Adrenal gland (tissue), 12 donors: ENCODE measurements around the gene FABP1. TPM values are rescaled to one million over a fixed set of nuclear protein-coding genes. Genes with fewer than 3 reads are reported as not detected.

ENCODE experiments used
- DNase-seq, 7 donors: peaks; one replicate each; pipeline ENCODE4 v3.0.0-alpha.2; 2019 to 2020
- H3K27ac ChIP-seq, 5 donors: fragments of 200-600 bp; sonication (generic) in 4 of 5; 1 replicate in 3 of 5; 2 replicates in 2 of 5; pipeline versions ENCODE4 v1.5.1 to v1.8.0; 2016 to 2020; ENCODE audit warnings: mild to moderate bottlenecking in 1 of 5
- H3K27me3 ChIP-seq: fragments of 200-600 bp; 2 replicates; pipeline ENCODE4 v1.8.0; 2021
- H3K36me3 ChIP-seq, 2 donors: fragments of 200-600 bp; replicated peaks in 1 of 2; 1 replicate in 1 of 2; 2 replicates in 1 of 2; pipeline versions ENCODE4 v1.5.1 to v1.8.0; 2018 to 2022
- H3K4me1 ChIP-seq, 2 donors: fragments of 200-600 bp; replicated peaks in 1 of 2; 1 replicate in 1 of 2; 2 replicates in 1 of 2; pipeline versions ENCODE4 v1.5.1 to v1.8.0; 2018 to 2021
- H3K4me3 ChIP-seq, 4 donors: fragments of 200-600 bp; sonication (generic) in 3 of 4; one replicate each; pipeline ENCODE4 v1.5.1; 2016 to 2018
- H3K9me3 ChIP-seq, 3 donors: fragments of 200-600 bp; sonication (generic) in 1 of 3; replicated peaks in 1 of 3; 1 replicate in 2 of 3; 2 replicates in 1 of 3; pipeline versions ENCODE4 v1.5.1 to v1.8.0; 2016 to 2021
- CTCF ChIP-seq, 6 experiments: fragments of 450-650 bp in 4 of 6; fragments of 200-600 bp in 2 of 6; sonication (generic) in 1 of 6; IDR thresholded peaks; 1 replicate in 5 of 6; 2 replicates in 1 of 6; pipeline versions ENCODE4 v1.5.1 to v1.8.0; 2016 to 2021; ENCODE audit warnings: antibody characterized with exemption in 6 of 6, mild to moderate bottlenecking in 2 of 6, moderate library complexity in 1 of 6
- POLR2A ChIP-seq, 2 donors: fragments of 450-650 bp; IDR thresholded peaks; one replicate each; pipeline ENCODE4 v1.6.1; 2017; ENCODE audit warnings: antibody characterized with exemption in 2 of 2, mild to moderate bottlenecking in 2 of 2, moderate library complexity in 1 of 2
- WGBS, 4 donors: extraction: QIAGEN DNeasy Blood & Tissue Kit in 2 of 4; methylation state at CpG; one replicate each; pipeline versions ENCODE4 v1.1.5 to v1.1.7; 2013 to 2017; 5-methylcytosine and 5-hydroxymethylcytosine counted together
- intact Hi-C, 2 donors: fragments of 100-400 bp; cut with DNase I; formaldehyde crosslinking; loops; one replicate each; pipeline versions ENCODE4 v1.14.1 to v1.15.0; 2022 to 2023
- polyA plus RNA-seq, 3 donors: library from polyadenylated mRNA; stranded (reverse); fragments of 200-250 nt in 2 of 3; fragments of 350-450 nt in 1 of 3; fragmentation: Illumina TruSeq in 1 of 3; extraction: RNeasy Lipid Tissue Mini Kit (QIAGEN cat#74804) in 1 of 3; gene quantifications; one replicate each; pipeline ENCODE4 v1.2.3, GENCODE V29; 2013 to 2014
- total RNA-seq, 9 donors: library from RNA; depleted of rRNA in 4 of 9; stranded (reverse); fragments of >200 nt in 4 of 9; fragments of 120-200 nt in 1 of 9; fragmentation: NEBNext Ultra II Directional in 1 of 9; extraction: Animal tissue kit (Norgen Biotek cat#: 25700) in 1 of 9; gene quantifications; one replicate each; pipeline versions ENCODE4 v1.1.0 to v1.2.4, GENCODE V29; 2013 to 2023
- donor health status: healthy with polysubstance abuse.
- donor health status: Bipolar disorder and iron deficiency.
- donor health status: DM: yes; HTN: yes; CAD: no.
- donor health status: DM: no; HTN: no; CAD: no.
- donor health status: DM: no; HTN: no; CAD: no.
- donor health status: DM: yes; HTN: yes; CAD: no.

FABP1 gene
- total and polyA plus RNA-seq, 12 donors, result 0.43 to 4.9 (median 1.0) TPM; not detected in 7

- H3K36me3 ChIP-seq, result no peaks in the 10 kb centered on the region
- peaks cover 5% of the 10 kb centered on the region for H3K27me3 ChIP-seq
- DNase-seq, result no peak
- H3K4me3 ChIP-seq, result no peak overlapping the region
- 86 to 98% (median 91%) methylated on average over 2 to 3 of the region's 3 CpGs for WGBS, 4 donors
- no peak overlapping the region for H3K27ac ChIP-seq
- TF ChIP-seq POLR2A (IDR thresholded peaks at IDR 0.05) (no peak), CTCF (IDR thresholded peaks at IDR 0.05) (no peak)
- no peaks in the 10 kb centered on the region for H3K4me1 ChIP-seq
- no peaks in the 10 kb centered on the region for H3K9me3 ChIP-seq
- intact Hi-C loops, result no loop called here
Measured at GRCh38 chr2:88131999-88132368, 4.1 kb upstream of the FABP1 start.

- TF ChIP-seq CTCF (IDR thresholded peaks at IDR 0.05) (no peak), POLR2A (IDR thresholded peaks at IDR 0.05) (no peak)
- Histone ChIP-seq H3K4me1 (no peaks in the 10 kb centered on the region), H3K4me3 (no peak overlapping the region), H3K36me3 (no peaks in the 10 kb centered on the region), H3K27ac (no peak overlapping the region), H3K27me3 (peaks cover 5% of the 10 kb centered on the region), H3K9me3 (no peaks in the 10 kb centered on the region)
- intact Hi-C loops, result no loop called here
- DNase-seq, result no peak
- 76 to 92% (median 83%) methylated on average over 7 to 9 of the region's 9 CpGs for WGBS, 4 donors
Measured at GRCh38 chr2:88131201-88131998, 3.5 kb upstream of the FABP1 start.

- peaks cover 5% of the 10 kb centered on the region for H3K27me3 ChIP-seq
- H3K9me3 ChIP-seq, result no peaks in the 10 kb centered on the region
- 88 to 97% (median 93%) methylated on average over 7 of the region's 7 CpGs for WGBS, 4 donors
- no peaks in the 10 kb centered on the region for H3K4me1 ChIP-seq
- H3K4me3 ChIP-seq, result no peak overlapping the region
- intact Hi-C loops, result no loop called here
- TF ChIP-seq POLR2A (IDR thresholded peaks at IDR 0.05) (no peak), CTCF (IDR thresholded peaks at IDR 0.05) (no peak)
- no peak for DNase-seq
- H3K36me3 ChIP-seq, result no peaks in the 10 kb centered on the region
- no peak overlapping the region for H3K27ac ChIP-seq
Measured at GRCh38 chr2:88129313-88129959, 1.6 kb upstream of the FABP1 start.

GRCh38 chr2:88128654-88129312, 921 bp upstream of the FABP1 start:
- H3K27ac ChIP-seq, result no peak overlapping the region
- no peaks in the 10 kb centered on the region for H3K36me3 ChIP-seq
- no peaks in the 10 kb centered on the region for H3K4me1 ChIP-seq
- TF ChIP-seq POLR2A (IDR thresholded peaks at IDR 0.05) (no peak), CTCF (IDR thresholded peaks at IDR 0.05) (no peak)
- intact Hi-C loops, result no loop called here
- H3K27me3 ChIP-seq, result peaks cover 5% of the 10 kb centered on the region
- 81 to 93% (median 87%) methylated on average over 7 of the region's 7 CpGs for WGBS, 4 donors
- DNase-seq, result no peak
- no peak overlapping the region for H3K4me3 ChIP-seq
- H3K9me3 ChIP-seq, result no peaks in the 10 kb centered on the region
